ENCODE results near the gene H6PD.

DNA sequence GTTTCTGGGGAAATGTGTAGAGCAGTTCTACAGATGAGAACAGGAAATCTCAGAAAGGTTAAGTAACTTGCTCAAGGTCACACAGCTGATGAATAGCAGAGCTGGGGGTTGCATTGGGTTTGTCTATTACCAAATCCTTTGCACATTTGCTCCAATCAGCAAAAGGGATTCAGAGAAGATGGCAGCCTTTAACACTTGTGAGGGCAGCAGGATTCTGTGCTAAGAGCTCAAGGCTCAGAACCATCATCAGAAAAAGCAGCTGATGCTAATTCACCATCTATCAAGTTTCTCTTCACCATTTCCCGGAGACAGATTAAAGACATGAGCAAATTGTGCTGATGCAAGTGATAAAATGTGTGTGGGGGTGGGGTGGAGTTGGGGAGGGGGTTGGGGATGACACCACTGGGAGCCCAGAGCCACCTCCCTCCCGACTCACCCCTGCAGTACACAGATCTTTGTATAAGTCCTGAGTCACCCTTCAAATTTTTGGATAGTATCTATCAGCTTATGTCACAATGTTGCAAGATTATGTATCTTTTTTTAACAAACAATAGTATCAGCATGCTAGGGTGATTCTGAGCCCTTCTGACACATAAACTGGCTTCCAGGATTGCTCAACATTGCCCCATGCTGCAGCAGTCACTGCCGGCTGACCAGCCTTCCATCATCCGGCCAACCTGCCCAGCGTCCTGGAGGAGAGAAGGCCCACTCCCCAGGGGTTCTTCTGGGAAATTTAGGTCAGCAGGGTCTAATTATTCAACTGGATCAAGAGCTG, 55.3 kb downstream of the H6PD start:
- TF ChIP-seq SMARCC2 (IDR thresholded peaks at IDR 0.05; ENCODE audit: low read depth) (no peak), BRCA1 (IDR thresholded peaks at IDR 0.05) (no peak), BRCA1 (CRISPR knock-in tag; IDR thresholded peaks at IDR 0.05) (no peak), RBM17 (IDR thresholded peaks at IDR 0.05; ENCODE audit: borderline replicate concordance, low read depth, low read length) (no peak), SMARCE1 (IDR thresholded peaks at IDR 0.05) (no peak), MAFK (IDR thresholded peaks at IDR 0.05; ENCODE audit: low read length) (no peak), EP300 (IDR thresholded peaks at IDR 0.05; ENCODE audit: low read length) (no peak), ETV5 (CRISPR knock-in tag; IDR thresholded peaks at IDR 0.05; ENCODE audit: low read depth) (no peak), ZFX (CRISPR knock-in tag; IDR thresholded peaks at IDR 0.05) (no peak)
- TF ChIP-seq, protein P1, sequence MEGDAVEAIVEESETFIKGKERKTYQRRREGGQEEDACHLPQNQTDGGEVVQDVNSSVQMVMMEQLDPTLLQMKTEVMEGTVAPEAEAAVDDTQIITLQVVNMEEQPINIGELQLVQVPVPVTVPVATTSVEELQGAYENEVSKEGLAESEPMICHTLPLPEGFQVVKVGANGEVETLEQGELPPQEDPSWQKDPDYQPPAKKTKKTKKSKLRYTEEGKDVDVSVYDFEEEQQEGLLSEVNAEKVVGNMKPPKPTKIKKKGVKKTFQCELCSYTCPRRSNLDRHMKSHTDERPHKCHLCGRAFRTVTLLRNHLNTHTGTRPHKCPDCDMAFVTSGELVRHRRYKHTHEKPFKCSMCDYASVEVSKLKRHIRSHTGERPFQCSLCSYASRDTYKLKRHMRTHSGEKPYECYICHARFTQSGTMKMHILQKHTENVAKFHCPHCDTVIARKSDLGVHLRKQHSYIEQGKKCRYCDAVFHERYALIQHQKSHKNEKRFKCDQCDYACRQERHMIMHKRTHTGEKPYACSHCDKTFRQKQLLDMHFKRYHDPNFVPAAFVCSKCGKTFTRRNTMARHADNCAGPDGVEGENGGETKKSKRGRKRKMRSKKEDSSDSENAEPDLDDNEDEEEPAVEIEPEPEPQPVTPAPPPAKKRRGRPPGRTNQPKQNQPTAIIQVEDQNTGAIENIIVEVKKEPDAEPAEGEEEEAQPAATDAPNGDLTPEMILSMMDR (IDR thresholded peaks at IDR 0.05 in 2 of 3, conservative IDR thresholded peaks at IDR 0.05 in 1 of 3; ENCODE audit: insufficient read depth in 2 of 3, low read depth in 1 of 3, low read length in 3 of 3) = no peak
